ENCODE measurements around the gene KCNQ4. TPM values are rescaled to one million over a fixed set of nuclear protein-coding genes. Genes with fewer than 3 reads are reported as not detected.
A peak's percentile ranks its signal among the peaks of the same experiment; 100 is the strongest.

The KCNQ4 gene
- 0.05 and 0.12 TPM in 2 replicates for total RNA-seq (2014; rRNA removed; shearing (Covaris generic))

DNA sequence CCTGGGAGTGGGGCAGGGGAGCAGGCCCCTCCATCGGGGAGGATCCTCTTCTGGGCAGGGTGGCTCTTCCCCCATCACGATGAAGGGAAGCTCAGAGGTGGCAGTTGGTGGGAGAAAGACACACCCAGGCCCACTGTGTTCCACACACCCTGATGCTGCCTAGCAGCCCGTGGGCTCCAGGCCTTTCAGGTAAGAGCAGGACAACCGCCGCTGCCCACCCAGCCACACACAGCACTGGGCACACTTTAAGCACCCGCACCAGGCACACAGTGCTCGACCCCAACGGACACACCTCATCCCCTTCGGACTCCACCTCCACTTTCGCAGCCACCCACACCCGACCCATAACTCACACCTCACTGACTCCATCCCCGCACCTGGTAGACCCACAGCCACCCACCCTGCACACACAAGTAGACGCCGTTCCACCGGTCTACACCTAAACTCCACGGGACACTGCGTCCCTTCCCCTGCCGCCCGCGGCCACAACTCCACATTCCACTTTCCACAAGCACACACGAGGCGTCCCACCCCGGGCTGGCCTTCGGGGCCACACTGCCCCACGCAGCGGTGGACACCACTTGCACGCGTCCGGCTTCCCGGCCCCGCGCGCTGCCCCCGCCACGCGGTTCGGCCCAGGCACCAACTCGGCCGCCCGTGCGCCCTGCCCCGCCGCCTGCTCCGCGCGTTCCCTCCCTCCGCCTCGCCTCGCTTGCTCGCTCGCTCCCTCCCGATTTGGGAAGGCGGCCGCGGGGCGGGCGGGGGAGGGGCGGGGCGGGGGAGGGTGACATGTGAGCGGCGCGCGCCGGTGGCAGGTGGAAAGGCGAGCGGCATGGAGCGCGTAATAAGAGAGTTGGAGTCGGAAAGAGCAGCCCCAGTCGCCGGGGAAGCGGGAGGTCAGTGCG lies at the start of gene KCNQ4:
Gene KCNQ4 (plus strand): TSS at position 787 of the 905 bp plus-strand sequence. CDS start 307 bp downstream, outside the sequence.
- no peaks in the 10 kb centered on the region for H3K36me3 ChIP-seq
- peaks cover 25% of the 10 kb centered on the region for H3K4me1 ChIP-seq
- no peaks in the 10 kb centered on the region for H3K9me3 ChIP-seq (replicated peaks)
- H3K4me3 ChIP-seq, result peak within 1 kb of the TSS; percentile 54
- peak; percentile 63 to 66 for DNase-seq
- H3K27me3 ChIP-seq, result peaks cover 10% of the 10 kb centered on the region; the same call in 1 of the 2 replicates
- H3K27ac ChIP-seq, result no peak within 1 kb of the TSS

DNA sequence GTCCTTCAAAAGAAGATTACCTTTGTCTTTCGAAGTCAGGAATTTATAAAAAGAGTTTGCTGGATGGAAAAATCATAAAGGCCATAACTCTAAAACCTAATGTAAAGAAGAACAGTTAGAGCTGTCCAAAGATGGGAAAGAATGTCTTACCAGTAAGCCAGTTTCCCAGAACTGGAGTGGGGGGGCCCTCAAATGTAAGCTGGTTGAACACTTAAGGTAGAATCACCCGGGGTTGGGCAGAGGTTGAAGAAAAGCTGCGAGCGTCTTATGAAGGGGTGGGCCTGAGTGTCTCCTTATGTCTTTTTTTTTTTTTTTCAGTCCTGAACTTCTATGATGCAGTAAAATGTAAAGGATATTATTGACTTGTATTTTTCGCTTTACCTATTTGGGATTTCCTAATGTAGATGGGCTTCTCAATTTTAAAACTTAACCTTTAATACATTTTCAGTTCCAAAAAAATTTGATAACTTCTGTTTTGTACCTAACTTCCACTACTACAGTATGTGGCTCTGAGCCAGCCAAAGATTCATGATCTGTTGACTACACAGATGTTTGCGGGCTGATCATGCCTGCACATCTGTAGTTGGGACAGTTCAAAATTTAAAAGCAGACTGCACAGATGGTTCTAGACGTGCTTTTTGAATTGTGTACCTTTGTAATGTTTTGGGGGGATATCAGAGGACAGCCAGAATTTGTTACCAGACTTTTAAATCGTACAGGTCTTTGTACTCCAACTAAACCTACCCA lies 48.5 kb upstream of the KCNQ4 start:
- Histone ChIP-seq H3K27ac (peak overlapping the region; percentile 81), H3K36me3 (peaks cover 17% of the 10 kb centered on the region), H3K4me1 (peaks cover 13% of the 10 kb centered on the region)

DNA sequence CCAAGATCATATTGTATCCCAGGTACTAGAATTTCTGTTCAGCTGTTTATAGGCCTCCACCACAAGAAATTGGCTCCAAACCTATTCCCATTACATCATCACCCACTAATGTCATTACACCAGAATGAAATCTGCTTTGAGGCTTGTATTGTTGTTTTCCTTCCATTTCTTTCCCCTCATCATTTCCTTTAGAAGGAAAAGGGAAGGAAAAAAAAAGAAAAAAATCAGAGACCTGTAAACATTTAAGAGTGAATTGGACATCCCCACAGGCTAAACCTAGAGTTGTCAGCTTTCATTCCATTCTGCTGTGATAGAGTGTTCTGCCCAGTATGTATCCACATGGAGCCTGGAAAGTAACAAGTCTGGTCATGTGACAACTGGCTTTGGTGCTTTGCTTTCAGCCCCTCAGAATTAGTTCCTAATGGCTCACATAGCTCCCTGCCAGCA lies 47.5 kb upstream of the KCNQ4 start:
- Histone ChIP-seq H3K4me1 (peaks cover 13% of the 10 kb centered on the region), H3K4me3 (no peak overlapping the region), H3K27me3 (no peaks in the 10 kb centered on the region), H3K9me3 (replicated peaks) (no peaks in the 10 kb centered on the region), H3K36me3 (peaks cover 26% of the 10 kb centered on the region), H3K27ac (peak overlapping the region; percentile 81)
- peak; percentile 35 to 81 for DNase-seq

More for the DNA sequence above, 48.5 kb upstream of the KCNQ4 start:
- no peaks in the 10 kb centered on the region for H3K27me3 ChIP-seq
- DNase-seq, result no peak
- no peaks in the 10 kb centered on the region for H3K9me3 ChIP-seq (replicated peaks)
- H3K4me3 ChIP-seq, result no peak overlapping the region

DNA sequence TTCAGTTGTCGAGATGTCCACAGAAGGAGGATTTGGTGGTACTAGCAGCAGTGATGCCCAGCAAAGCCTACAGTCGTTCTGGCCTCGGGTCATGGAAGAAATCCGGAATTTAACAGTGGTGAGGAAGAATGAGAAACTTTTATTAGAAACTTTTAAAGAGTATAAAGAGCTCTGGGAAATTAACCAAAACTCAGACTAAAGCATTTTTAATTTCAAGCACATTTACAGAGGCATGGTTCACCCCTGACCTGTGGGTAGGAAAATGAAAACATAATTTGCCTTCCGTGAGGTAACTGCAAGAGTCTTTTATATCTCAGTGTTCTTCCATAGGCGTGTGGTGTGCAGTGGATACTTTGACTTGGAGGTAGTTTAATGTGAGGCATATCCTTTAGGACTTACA lies 44.8 kb upstream of the KCNQ4 start:
- DNase-seq, result no peak
- peaks cover 42% of the 10 kb centered on the region for H3K36me3 ChIP-seq
- H3K27me3 ChIP-seq, result no peaks in the 10 kb centered on the region
- no peaks in the 10 kb centered on the region for H3K9me3 ChIP-seq (replicated peaks)
- H3K27ac ChIP-seq, result no peak overlapping the region
- H3K4me3 ChIP-seq, result no peak overlapping the region
- H3K4me1 ChIP-seq, result peaks cover 13% of the 10 kb centered on the region

GRCh38 chr1:40739455-40740008 lies 44.1 kb upstream of the KCNQ4 start:
- no peak for DNase-seq
- no peaks in the 10 kb centered on the region for H3K9me3 ChIP-seq (replicated peaks)
- peaks cover 15% of the 10 kb centered on the region for H3K4me1 ChIP-seq
- no peaks in the 10 kb centered on the region for H3K27me3 ChIP-seq
- no peak overlapping the region for H3K27ac ChIP-seq
- no peak overlapping the region for H3K4me3 ChIP-seq
- peaks cover 43% of the 10 kb centered on the region for H3K36me3 ChIP-seq

GRCh38 chr1:40740039-40740996 lies 43.3 kb upstream of the KCNQ4 start:
- Histone ChIP-seq H3K36me3 (peaks cover 43% of the 10 kb centered on the region), H3K4me3 (no peak overlapping the region), H3K27me3 (no peaks in the 10 kb centered on the region), H3K9me3 (replicated peaks) (no peaks in the 10 kb centered on the region), H3K27ac (no peak overlapping the region), H3K4me1 (peaks cover 20% of the 10 kb centered on the region)
- no peak for DNase-seq

DNA sequence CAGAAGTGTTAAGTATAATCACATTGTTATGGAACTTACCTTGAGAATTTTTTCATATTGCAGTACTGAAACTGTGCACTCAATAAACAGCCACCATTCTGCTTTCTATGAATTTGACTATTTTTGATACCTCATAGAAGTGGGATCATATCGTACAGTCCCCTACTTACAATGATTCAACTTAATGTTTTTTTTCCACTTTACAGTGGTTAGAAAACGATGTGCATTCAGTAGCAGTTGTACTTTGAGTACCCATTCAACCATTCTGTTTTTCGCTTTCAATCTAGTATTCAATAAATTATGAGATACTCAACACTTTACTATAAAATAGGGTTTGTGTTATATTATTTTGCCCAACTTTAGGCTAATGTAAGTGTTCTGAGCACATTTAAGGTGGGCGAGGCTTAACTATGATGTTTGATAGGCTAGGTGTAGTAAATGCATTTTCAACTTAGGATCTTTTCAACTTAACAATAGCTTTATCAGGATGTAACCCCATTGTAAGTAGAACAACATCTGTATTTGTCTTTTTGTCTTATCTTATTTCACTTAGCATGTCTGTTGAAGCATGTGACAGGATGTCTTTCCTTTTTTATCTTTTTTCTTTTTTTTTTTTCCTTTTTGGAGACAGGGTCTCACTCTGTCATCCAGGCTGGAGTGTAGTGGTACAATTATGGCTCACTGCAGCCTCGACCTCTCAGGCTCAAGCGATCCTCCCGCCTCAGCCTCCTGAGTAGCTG lies 42.4 kb upstream of the KCNQ4 start:
- Histone ChIP-seq H3K4me1 (peaks cover 22% of the 10 kb centered on the region), H3K27ac (no peak overlapping the region), H3K27me3 (no peaks in the 10 kb centered on the region), H3K4me3 (no peak overlapping the region), H3K9me3 (replicated peaks) (no peaks in the 10 kb centered on the region), H3K36me3 (peaks cover 46% of the 10 kb centered on the region)
- no peak for DNase-seq

DNA sequence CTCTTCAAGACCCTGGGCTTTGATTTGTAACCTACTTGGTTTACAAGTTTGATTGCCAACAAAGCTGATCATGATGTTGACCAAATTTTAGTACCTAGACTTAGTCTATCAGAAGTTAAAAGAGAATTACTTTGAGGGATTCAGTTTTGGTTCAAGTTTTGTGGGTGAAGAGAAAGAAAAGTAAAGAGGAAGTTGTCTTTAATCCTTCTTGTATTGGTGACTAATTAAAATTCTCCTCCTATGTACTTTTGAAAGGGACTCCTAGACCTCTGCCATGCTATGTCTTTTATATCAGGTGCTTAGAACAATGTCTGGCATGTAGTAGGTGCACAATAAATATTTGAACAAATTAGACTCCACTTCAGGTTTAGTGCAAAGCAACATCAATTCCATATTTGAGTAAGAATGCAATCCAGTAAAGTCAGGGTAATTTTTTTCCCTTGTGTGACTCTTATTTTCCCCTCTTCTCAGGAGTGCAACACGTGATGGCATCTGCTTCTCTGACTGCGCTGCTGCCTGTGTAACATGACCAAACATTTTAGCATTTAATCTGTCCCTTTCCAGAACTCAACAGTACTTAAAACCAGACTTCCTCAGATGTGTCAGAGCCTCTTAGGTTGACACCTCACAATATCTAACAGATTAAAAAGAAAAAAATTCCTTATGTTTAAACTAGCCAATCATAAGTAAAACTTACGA lies 41.1 kb upstream of the KCNQ4 start:
- Histone ChIP-seq H3K9me3 (replicated peaks) (no peaks in the 10 kb centered on the region), H3K27ac (no peak overlapping the region), H3K4me1 (peaks cover 31% of the 10 kb centered on the region), H3K27me3 (no peaks in the 10 kb centered on the region), H3K4me3 (no peak overlapping the region), H3K36me3 (peaks cover 46% of the 10 kb centered on the region)
- no peak for DNase-seq

DNA sequence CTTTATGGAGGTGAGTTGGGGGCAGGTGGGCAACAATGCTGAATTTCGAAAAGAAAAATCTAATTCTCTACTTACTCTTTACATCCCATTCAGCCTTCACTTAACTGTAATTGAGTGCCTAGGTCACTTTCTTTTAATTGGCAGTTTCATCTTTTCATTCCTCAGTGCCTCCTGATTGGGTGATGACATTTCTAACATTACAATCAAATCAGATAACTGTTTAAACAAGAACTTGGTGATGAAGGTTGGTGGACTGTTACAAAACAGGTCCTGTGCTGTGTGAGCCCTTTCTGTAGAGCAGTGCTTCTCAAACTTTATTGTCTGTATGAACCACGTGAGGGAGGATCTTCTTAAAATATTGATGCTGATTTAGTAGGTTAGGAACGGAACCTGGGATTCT lies 40.1 kb upstream of the KCNQ4 start:
- no peak for DNase-seq
- Histone ChIP-seq H3K27me3 (no peaks in the 10 kb centered on the region), H3K4me3 (no peak overlapping the region), H3K36me3 (peaks cover 52% of the 10 kb centered on the region), H3K27ac (no peak overlapping the region), H3K9me3 (replicated peaks) (no peaks in the 10 kb centered on the region), H3K4me1 (peaks cover 32% of the 10 kb centered on the region)

- H3K27ac ChIP-seq, result no peak overlapping the region
- H3K27me3 ChIP-seq, result no peaks in the 10 kb centered on the region
- peaks cover 52% of the 10 kb centered on the region for H3K36me3 ChIP-seq
- peaks cover 32% of the 10 kb centered on the region for H3K4me1 ChIP-seq
- DNase-seq, result no peak
- no peak overlapping the region for H3K4me3 ChIP-seq
- H3K9me3 ChIP-seq (replicated peaks), result no peaks in the 10 kb centered on the region
Measured at GRCh38 chr1:40743860-40744259, 39.7 kb upstream of the KCNQ4 start.

GRCh38 chr1:40745176-40745575 lies 38.4 kb upstream of the KCNQ4 start:
- Histone ChIP-seq H3K9me3 (replicated peaks) (no peaks in the 10 kb centered on the region), H3K27ac (no peak overlapping the region)
- no peak for DNase-seq

GRCh38 chr1:40746344-40747090 lies 37.1 kb upstream of the KCNQ4 start:
- DNase-seq, result peak in 1 of 2 experiments; percentile 68
- no peak overlapping the region for H3K4me3 ChIP-seq
- H3K4me1 ChIP-seq, result peaks cover 32% of the 10 kb centered on the region
- no peaks in the 10 kb centered on the region for H3K9me3 ChIP-seq (replicated peaks)
- no peaks in the 10 kb centered on the region for H3K27me3 ChIP-seq
- H3K36me3 ChIP-seq, result peaks cover 44% of the 10 kb centered on the region
- peak overlapping the region; percentile 34 for H3K27ac ChIP-seq

More at GRCh38 chr1:40745176-40745575, 38.4 kb upstream of the KCNQ4 start:
- Histone ChIP-seq H3K27me3 (no peaks in the 10 kb centered on the region), H3K4me3 (no peak overlapping the region), H3K36me3 (peaks cover 46% of the 10 kb centered on the region), H3K4me1 (peaks cover 32% of the 10 kb centered on the region)

Data from SJCRH30 (cell line).